Occipital lobe (tissue), 2 donors: ENCODE results near the gene TMEM63A. TPM values are rescaled to one million over a fixed set of nuclear protein-coding genes. Genes with fewer than 3 reads are reported as not detected.

Experiments used
- DNase-seq: peaks from one replicate; lab custom pipeline; 2025; lab: John Stamatoyannopoulos, UW
- total RNA-seq: library from RNA; depleted of rRNA; stranded (reverse); fragments of >200 nt; gene quantifications from one replicate; pipeline ENCODE4 v1.2.3, GENCODE V29; 2014

TMEM63A gene
- total RNA-seq, 1 donor from 2014 or later, result 1.1 TPM

DNA sequence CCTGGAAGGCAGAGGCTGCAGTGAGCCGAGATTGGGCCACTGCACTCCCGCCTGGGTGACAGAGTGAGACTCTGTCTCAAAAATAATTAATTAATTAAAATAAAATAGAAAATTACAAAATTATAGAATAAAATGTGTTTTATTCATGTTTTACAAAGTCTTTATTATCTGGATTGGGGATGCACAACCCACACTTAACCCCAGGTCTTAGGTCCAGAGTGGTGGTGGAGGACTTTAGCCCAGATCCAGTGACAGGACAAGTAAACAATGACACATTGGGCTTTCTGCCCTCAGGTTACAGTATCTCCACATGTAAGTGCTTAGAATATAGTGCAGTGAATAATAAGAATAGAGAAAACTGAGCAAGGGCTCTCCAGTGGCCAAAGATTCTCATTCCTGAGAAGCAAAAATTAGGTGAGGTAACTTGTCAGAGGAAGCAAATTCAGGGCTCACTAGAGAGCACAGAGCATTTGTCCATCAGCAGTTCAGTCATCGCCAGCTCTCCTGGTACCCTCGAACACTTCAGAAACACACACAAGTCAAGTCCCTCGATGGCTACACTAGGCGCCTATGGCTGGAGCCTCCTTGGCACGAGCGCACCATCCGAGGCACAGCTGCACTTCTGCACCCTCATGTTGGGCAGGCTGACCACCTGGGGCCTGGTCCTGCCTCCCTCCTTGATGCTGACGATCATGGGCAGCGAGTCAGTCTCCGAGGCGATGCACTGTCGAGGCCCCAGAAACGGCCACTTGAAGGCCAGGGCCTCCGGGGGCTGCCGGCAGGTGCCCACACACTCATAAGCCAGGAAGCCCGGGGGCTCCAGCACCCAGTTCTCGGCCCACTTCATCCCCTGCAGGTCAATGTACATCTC is 4.2 kb upstream of the TMEM63A start:
- DNase-seq, result no peak

DNA sequence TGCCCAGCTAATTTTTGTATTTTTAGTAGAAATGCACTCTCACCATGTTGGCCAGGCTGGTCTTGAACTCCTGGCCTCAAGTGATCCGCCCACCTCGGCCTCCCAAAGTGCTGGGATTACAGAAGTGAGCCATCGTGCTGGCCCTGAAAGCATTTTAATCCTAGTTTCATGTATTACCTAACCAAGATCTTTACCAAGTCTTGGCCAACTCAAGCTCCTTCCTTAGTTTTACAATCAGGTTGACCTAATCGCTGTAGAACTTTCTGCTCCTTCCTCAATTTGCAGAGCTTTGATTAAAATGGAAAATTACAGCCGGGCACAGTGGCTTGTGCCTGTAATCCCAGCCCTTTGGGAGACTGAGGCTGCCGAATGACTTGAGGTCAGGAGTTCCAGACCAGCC is 3.2 kb upstream of the TMEM63A start:
- no peak for DNase-seq

DNA sequence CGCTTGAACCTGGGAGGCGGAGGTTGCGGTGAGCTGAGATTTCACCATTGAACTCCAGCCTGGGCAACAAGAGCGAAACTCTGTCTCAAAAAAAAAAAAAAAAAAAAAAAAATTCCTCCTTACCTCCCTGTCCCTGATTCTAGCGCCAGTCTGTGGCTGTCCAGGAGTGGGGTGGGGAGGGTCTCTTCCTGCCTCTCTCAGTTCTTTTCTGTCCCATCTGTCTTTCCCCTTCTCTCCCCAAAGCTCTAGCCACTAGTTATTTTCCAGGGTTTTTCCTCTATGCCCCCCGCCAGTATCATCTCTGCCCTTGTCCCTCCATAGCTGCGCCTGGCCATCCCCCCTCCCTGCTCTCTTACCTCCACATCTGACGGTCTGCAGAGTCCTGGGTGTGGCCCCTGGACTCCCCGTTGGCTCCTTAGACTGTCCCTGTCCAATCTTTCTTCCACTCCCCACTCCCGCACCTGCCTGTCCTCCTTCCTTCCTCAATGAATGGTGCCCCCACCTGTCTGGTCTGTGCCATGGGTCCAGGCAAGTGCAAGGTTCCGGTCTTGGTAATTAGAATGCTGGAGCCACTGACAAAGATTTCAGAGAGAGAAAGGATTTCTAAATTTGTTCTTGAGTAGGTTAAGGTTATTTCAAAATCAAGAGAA is 1.6 kb upstream of the TMEM63A start:
- DNase-seq, result no peak

- DNase-seq, result peak; percentile 73
Observed at GRCh38 chr1:225882694-225883615, 775 bp upstream of the TMEM63A start.

- DNase-seq, result no peak
Observed at GRCh38 chr1:225881081-225881958, 860 bp downstream of the TMEM63A start.

DNA sequence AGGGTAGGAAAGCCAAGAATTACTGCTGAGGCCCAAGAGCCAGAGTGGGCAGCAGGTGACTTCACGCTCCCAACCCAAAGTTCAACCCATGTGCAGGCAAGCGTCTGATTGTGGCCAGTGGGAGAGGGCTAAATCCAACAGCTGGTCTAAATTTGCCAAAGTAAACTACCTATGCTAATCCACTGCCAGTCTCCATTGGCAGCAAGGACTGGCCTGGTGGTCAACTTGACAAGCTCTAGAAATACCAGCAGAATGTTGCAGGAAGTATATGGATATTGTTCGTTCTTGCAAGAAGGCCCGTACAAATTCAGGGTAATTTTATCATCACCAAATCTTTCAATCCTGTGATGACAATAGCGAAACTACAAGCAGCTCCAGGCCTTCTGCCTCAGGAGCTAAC is 1.5 kb downstream of the TMEM63A start:
- DNase-seq, result no peak

DNA sequence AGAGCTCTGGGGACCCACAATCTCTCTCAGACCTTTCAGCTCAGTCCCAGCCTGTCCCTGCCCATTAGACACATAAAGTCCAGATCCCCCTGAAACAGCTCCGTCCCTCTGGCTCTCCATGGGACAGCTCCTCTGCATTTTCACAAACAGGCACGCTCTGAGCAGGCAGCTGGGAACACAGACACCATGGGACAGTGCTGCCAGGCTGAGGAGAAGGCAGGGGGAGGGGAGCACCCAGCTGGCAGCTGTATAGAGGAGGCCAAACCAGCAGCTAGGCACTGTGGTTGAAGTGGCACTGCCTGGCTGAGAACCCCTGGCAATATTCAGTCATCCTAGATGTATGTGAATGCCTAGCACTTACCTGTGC is 2.0 kb downstream of the TMEM63A start:
- DNase-seq, result peak; percentile 41

DNA sequence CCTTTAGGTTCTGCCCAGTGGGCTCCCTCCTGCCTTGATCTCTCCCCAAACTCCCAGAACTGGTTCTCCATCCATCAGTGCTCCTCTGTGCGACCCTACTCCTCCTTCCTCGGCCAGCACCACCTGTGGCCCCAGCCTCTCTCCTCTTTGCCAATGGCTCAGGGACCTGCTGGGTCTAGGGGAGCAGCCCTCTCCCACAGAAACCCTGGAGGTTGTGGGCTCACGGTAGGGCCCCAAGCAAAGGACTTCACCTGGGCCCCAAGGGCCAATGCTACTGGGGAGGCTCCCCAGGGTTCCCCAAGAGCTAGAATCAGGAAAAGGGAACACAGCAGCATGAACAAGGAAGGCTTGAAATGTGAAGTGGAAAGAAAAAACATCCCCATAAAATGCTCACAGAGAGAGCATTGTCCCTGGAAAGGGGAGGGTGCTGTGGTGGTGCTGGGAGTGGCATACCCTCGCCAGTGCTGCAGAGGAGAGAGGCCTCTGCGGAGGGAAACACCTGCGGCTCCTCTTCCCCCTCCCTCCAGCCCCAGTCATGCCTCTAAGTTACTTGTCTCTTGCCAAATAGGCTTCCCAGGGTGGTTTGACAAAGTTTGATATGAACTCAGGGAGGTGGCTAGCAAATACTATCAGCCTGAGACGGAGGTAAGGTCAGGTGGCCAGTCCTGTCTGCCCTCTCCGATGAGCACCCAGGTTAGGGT is 2.5 kb downstream of the TMEM63A start:
- peak; percentile 39 for DNase-seq

DNA sequence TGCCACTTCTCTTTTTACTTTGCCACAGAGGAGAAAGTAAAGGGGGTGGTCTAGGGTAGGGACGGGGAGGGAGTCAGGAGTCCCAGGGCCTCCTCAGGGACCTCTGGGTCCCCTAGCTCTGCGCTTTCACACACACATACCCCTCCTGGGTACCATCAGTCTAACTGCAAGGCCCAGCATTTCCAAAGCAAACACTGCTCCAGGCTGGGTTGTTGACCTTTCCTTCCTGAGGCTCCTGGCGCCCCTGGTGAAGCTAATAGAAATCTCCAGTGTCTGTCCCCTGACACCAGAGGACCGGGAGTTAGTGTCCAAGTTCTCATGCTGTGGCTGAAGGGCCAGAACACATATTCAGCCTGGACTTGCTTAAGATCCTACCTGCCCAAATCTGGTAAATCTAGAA is 3.9 kb downstream of the TMEM63A start:
- DNase-seq, result no peak

DNA sequence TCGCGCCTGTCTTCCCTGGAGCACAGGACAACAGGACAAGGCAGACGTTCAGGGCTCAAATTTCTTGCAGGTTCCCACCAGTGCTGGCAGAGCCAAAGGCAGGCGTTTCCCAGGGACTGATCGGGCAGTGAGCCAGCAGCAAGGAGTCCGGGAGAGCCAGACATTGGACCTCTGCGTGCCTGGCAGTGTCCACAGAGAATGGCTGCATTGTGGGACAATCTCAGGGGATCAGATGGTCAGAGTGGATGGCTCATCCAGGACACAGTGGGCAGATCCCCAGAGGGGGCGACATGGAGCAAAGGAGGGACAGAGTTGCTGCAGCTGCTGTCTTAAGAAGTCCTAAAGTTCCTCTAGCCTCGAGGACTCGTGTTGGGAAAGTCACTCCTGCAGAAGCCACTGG is 4.6 kb downstream of the TMEM63A start:
- DNase-seq, result peak; percentile 81

DNA sequence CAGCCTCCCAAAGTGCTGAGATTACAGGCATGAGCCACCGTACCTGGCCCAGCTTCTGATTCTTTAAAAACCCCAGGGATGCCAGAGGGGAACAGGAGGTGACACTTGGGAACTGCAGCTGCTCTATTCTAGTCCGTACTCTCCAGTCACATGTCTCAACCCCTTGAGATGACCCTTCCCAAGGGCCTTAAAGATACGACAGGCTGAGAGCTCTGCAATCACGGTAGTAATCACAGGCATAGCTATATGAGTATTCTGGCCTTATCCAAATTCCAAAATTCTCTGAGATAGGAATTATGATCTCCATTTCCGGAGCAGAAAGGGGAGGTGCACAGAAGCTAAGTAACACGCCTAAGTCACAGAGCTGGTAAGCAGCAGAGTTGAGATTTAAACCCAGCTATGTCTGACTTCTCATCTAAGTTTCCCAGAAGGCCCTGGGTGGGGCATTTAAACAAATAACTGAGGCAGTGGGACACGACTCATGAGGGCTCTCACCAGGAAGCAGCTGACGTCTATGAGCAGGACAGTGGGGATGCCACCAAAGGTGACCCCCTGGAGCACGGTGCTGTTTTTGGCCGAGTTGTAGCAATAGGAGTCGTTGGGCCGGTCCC is 5.2 kb downstream of the TMEM63A start:
- DNase-seq, result no peak

GRCh38 chr1:225875044-225875815 is 7.0 kb downstream of the TMEM63A start:
- DNase-seq, result no peak

DNA sequence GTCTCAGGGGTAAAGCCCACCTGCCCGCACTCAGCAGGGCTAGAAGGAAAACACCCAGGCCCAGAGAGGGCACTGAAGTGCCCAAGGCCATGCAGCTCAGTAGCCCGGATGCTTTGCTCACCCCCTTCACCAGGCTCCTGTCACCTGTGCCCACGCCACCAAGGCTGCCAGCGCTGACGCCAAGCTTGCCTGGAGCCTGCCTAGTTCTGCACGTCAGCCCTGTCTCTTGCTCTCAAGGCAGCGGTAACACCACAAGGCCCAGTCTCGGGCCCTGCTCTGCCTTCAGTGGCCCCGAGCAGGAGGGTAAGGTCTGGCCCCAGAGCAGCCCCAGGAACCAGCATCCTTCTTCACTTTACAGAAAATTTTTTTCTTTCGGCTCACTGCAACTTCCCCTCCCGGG is 7.7 kb downstream of the TMEM63A start:
- DNase-seq, result no peak

DNA sequence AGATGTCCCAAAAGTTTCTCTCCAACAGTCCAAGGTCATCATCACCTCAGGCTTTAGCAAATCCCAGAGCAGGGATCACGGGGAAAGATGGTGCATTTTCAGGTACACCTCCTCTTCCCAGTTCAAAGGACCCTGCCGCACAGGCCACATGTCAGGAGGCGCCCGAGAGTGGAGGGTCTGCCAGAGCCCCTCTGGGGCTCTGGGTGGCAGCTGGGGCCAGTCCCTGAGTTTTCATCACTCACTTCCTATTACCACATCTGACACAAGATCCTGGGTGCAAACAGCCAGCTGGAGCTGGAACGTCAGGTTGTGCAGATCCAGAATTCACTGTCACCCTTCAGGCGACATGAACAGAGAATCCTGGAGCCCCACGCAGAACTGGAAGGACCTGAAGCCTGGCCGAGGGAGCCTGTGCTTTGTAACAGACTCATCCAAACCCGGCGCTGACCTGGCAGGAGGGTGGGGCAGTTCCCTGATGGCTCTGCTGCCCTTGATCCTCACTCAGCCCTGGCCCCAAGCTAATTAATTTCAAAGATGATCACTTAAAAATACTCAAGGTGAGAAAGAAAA is 8.8 kb downstream of the TMEM63A start:
- DNase-seq, result no peak

DNA sequence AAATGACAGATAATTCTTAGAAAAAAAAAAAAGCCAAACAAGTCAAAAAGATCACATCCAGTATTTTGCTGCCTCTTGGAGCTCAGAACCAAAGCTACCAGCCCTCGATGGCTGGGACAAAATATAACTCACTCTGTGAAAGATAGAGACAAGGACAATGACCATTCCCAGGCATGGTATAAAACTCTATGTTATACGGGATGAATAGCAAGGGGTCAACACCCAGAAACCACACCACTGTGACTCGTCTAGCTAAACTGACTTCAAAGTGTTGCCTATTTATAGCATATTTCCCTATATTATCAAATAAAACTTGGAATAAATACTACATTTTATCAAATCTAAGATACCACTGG is 10.1 kb downstream of the TMEM63A start:
- no peak for DNase-seq

DNA sequence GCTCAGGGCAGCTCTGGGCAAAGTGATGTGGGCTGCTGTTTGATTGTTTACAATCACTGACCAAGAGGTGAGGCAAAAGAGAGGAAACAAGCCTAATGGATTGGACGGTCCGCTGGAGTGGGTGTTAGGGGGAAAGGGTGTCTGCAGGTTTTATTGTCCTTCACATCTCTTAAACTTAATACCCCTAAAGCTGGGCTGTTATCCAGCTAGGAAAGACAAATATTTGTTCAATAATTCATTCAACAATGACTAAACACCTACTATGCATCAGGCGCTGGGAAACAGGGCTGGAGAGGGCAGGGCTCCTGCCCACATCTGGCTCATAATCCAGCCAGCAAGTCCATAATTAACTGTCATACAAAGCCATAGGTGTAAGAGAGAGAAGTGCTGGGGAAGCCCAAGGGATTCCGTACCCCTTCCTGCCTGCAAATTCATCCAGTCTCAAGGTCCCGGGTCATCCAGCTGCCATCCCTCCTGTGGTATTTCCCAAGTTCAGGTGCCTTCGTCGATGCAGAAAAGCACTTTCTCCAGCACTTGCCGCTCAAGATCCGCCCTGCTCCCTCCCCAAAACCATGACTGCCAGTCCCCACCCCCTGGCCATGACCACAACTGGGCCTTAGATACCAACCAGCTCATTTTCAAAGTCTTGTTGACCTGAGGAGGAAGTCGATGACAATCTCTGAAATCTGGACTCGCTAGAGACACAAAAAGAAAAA is 10.7 kb downstream of the TMEM63A start:
- DNase-seq, result no peak

DNA sequence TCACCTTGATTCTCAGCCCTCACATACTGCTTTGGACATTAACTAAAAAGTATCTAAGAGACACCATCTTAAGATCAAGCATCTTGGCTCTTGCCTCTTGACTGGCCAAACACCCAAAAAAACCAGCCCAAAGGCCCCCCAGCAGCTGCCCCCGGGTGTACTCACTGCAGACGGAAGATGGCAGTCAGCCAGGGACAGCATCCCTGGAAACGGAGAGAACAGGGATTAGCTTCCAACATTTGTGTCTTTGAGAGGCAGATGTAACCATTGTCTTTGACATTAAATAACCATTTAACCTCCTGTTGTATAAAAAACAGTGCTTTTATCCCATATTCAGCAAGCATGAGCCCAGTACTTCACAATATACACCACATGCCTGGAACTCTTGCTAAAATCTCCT is 11.3 kb downstream of the TMEM63A start:
- DNase-seq, result no peak

DNA sequence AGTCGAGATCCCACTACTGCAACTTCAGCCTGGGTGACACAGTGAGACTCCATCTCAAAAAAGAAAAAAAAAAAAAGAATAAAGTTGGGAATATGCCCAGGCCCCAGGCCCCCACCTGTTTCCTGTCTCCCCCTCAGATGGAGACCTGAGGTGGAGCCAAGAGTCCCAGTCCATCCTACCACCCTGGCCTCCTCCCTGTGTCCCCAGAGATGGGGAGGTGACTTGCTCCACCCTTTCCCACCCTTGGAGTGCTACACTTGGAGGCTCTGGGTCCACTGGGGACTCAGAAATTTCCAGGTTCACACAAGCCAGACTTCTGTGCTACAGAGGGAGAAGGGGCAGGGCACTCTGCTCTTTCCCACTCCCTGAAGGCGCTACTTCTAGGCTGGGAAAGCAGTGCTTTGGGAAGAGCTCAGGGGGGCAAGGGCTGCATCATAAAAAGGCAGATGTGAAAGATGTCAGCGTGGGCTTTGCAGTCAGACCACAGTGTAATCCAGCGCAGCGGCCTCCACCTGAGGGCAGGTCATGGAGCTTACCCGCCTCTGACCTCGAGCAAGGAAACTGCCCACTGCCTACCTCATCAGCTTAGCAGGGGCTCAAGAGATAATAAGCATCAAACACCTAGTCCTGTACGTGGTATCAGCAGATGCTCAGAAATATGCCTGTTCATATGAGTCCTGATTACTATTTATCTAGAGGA is 13.4 kb downstream of the TMEM63A start:
- no peak for DNase-seq
